GM19452 (cell line): ENCODE data around the gene STBD1.
"Not testable (repeated sequence)": the region's sequence is repeated elsewhere in the genome, so short reads cannot be mapped to it uniquely, and the experiment has no call there.

Source experiments
- ATAC-seq: cut with Tn5 transposase; IDR thresholded peaks from one replicate; pipeline ENCODE4 v1.9.1; 2021; ENCODE audit not compliant: unreplicated experiment

STBD1 gene

GRCh38 chr4:76315267-76315918, 8.9 kb downstream of the STBD1 start:
- no peak for ATAC-seq

- ATAC-seq = no peak
Measured at GRCh38 chr4:76316131-76316530, 9.6 kb downstream of the STBD1 start.

GRCh38 chr4:76322236-76322635, 15.7 kb downstream of the STBD1 start:
- no peak for ATAC-seq

GRCh38 chr4:76325072-76325471, 18.5 kb downstream of the STBD1 start:
- ATAC-seq = no peak

GRCh38 chr4:76326515-76326914, 20.0 kb downstream of the STBD1 start:
- ATAC-seq = no peak

GRCh38 chr4:76334885-76335284, 28.4 kb downstream of the STBD1 start:
- ATAC-seq = no peak

GRCh38 chr4:76339364-76339763, 32.8 kb downstream of the STBD1 start:
- ATAC-seq = no peak

- ATAC-seq = no peak
Measured at GRCh38 chr4:76341063-76341462, 34.5 kb downstream of the STBD1 start.

- no peak for ATAC-seq
Measured at GRCh38 chr4:76342191-76342590, 35.7 kb downstream of the STBD1 start.

- no peak for ATAC-seq
Measured at GRCh38 chr4:76342803-76343202, 36.3 kb downstream of the STBD1 start.

GRCh38 chr4:76354517-76355473, 48.3 kb downstream of the STBD1 start:
- no peak for ATAC-seq

GRCh38 chr4:76357981-76358380, 51.4 kb downstream of the STBD1 start:
- no peak for ATAC-seq

- ATAC-seq = not testable (repeated sequence)
Measured at GRCh38 chr4:76359881-76360466, 53.4 kb downstream of the STBD1 start.
